ENCODE results near the gene PLEKHM1. TPM values are rescaled to one million over a fixed set of nuclear protein-coding genes. Genes with fewer than 3 reads are reported as not detected.

The PLEKHM1 gene
- total and polyA plus RNA-seq, 2 of the 4 experiments (the other 2 are of a cell fraction), result 4.7 to 16.4 TPM

GRCh38 chr17:45397796-45398195, 92.7 kb downstream of the PLEKHM1 start:
- DNase-seq (no peak), ATAC-seq (ENCODE audit: low read depth) (no peak)
- no peaks in the 10 kb centered on the region for H3K9me3 ChIP-seq (ENCODE audit: control insufficient read depth, insufficient read depth, low read length)
- ChIA-PET CTCF (interaction anchor here (1.5 kb wide), 1 partner anchor 13 kb away, joined by 3 read pairs; no protein-coding TSS in a partner anchor), POLR2A (ENCODE audit: unreplicated experiment) (no interaction called here)
- dilution Hi-C loops (cut with HindIII; ENCODE audit: low sequenced_read_pairs, unreplicated experiment), result no loop called here
- no peak overlapping the region for H2BK15ac ChIP-seq (ENCODE audit: low read depth, low read length)
- BruUV-seq (replicated peaks), result no TSS peak
- H3K56ac ChIP-seq (ENCODE audit: extremely low read depth, insufficient read depth, low read length), result no peak overlapping the region
- H3K4me3 ChIP-seq (ENCODE audit: insufficient read depth, low read depth, low read length), result no peak overlapping the region
- 91% methylated on average over 4 of the region's 5 CpGs; no CpG with 5 or more reads in 1 of the 2 experiments for WGBS, 2 experiments (ENCODE audit: extremely low coverage in 2 of 2, insufficient read length in 1 of 2)
- H3K9me1 ChIP-seq (ENCODE audit: insufficient read depth, low read length), result no peaks in the 10 kb centered on the region
- no peak overlapping the region for H2AFZ ChIP-seq (replicated peaks; ENCODE audit: low read length, poor library complexity)
- no peak overlapping the region for H4K8ac ChIP-seq (ENCODE audit: low read depth in 2 of 2, low read length in 2 of 2)
- no peak overlapping the region for H3K4me2 ChIP-seq (ENCODE audit: low read depth, low read length)
- in situ Hi-C loops (cut with MboI; ENCODE audit: low sequenced_read_pairs), result no loop called here
- H3K36me3 ChIP-seq (ENCODE audit: control insufficient read depth, insufficient read depth, low read length), result no peaks in the 10 kb centered on the region
- no peak overlapping the region for H4K5ac ChIP-seq (ENCODE audit: low read depth, low read length)
- H3K14ac ChIP-seq (replicated peaks; ENCODE audit: low read depth, low read length), result no peak overlapping the region
- no peak overlapping the region for H4K91ac ChIP-seq (ENCODE audit: insufficient read depth, low read depth, low read length)
- no peak overlapping the region for H3K27ac ChIP-seq (ENCODE audit: insufficient read depth, low read length)
- H3K4ac ChIP-seq (ENCODE audit: low read depth, low read length), result no peak overlapping the region
- no peak overlapping the region for H2AK9ac ChIP-seq (replicated peaks; ENCODE audit: low read depth, low read length, poor library complexity)
- peaks cover 14% of the 10 kb centered on the region for H3K27me3 ChIP-seq (ENCODE audit: control insufficient read depth, insufficient read depth, low read length)
- H3K9ac ChIP-seq (ENCODE audit: low read depth, low read length), result no peak overlapping the region
- H4K20me1 ChIP-seq (ENCODE audit: insufficient read depth, low read length), result no peaks in the 10 kb centered on the region
- H3K4me1 ChIP-seq (ENCODE audit: control insufficient read depth, insufficient read depth, low read length), result peaks cover 5% of the 10 kb centered on the region
- H2BK120ac ChIP-seq (ENCODE audit: low read depth, low read length), result no peak overlapping the region
- intact Hi-C loops (cut with micrococcal nuclease), result no loop called here
- no peaks in the 10 kb centered on the region for H3K79me1 ChIP-seq (ENCODE audit: low read depth in 1 of 2, low read length in 2 of 2)
- no peak overlapping the region for H2BK20ac ChIP-seq (ENCODE audit: low read depth, low read length)
- no peak overlapping the region for H3K18ac ChIP-seq (ENCODE audit: low read depth, low read length)
- no peak overlapping the region for H3K23ac ChIP-seq (ENCODE audit: low read depth, low read length)
- H2BK5ac ChIP-seq (ENCODE audit: low read depth, low read length, poor library complexity, severe bottlenecking), result no peak overlapping the region
- no peak for TF ChIP-seq RFX5 (IDR thresholded peaks at IDR 0.05; ENCODE audit: low read depth, low read length)
- no peak for TF ChIP-seq ELK1 (IDR thresholded peaks at IDR 0.05; ENCODE audit: borderline replicate concordance, low read depth, low read length)
- no peak for TF ChIP-seq RCOR1 (IDR thresholded peaks at IDR 0.05; ENCODE audit: insufficient replicate concordance, low read length)
- TF ChIP-seq FOS (IDR thresholded peaks at IDR 0.05; ENCODE audit: low read depth, low read length), result no peak
- TF ChIP-seq CTCF (conservative IDR thresholded peaks at IDR 0.05; ENCODE audit: low read depth, low read length), result no peak
- TF ChIP-seq MAZ (IDR thresholded peaks at IDR 0.05; ENCODE audit: borderline replicate concordance, low read depth, low read length), result no peak
- TF ChIP-seq MAFK (IDR thresholded peaks at IDR 0.05; ENCODE audit: low read depth, low read length), result no peak
- no peak for TF ChIP-seq CEBPB (IDR thresholded peaks at IDR 0.05; ENCODE audit: low read depth, low read length)
- no peak for TF ChIP-seq CHD1 (IDR thresholded peaks at IDR 0.05; ENCODE audit: low read depth, low read length)
- no peak for TF ChIP-seq BHLHE40 (IDR thresholded peaks at IDR 0.05; ENCODE audit: low read depth, low read length)
- no peak for TF ChIP-seq USF2 (IDR thresholded peaks at IDR 0.05; ENCODE audit: low read depth, low read length)
- no peak for TF ChIP-seq RAD21 (IDR thresholded peaks at IDR 0.05; ENCODE audit: low read length)
- no peak for TF ChIP-seq MXI1 (IDR thresholded peaks at IDR 0.05; ENCODE audit: borderline replicate concordance, low read depth, low read length)
- no peak for TF ChIP-seq SMC3 (IDR thresholded peaks at IDR 0.05; ENCODE audit: low read depth, low read length)
- TF ChIP-seq POLR2A (IDR thresholded peaks at IDR 0.05; ENCODE audit: low read depth, low read length), result no peak
- TF ChIP-seq NFE2L2 (IDR thresholded peaks at IDR 0.05; ENCODE audit: low read depth, low read length), result no peak
- no peak overlapping the region for H2AK5ac ChIP-seq (ENCODE audit: low read depth, low read length)
